Measurements from ENCODE around the gene NBDY.

NBDY gene

GRCh38 chrX:56812515-56813105, 83.6 kb downstream of the NBDY start:
- peaks cover 39% of the 10 kb centered on the region for H3K4me1 ChIP-seq (ENCODE audit: insufficient read depth, low read length)
- H4K20me1 ChIP-seq (ENCODE audit: insufficient read depth, low read length) = no peaks in the 10 kb centered on the region
- ATAC-seq (ENCODE audit: insufficient read depth, low read depth) (peak; percentile 90), DNase-seq (peak; percentile 70)
- H2AFZ ChIP-seq (ENCODE audit: low read depth, low read length) = peak overlapping the region; percentile 62
- TF ChIP-seq EZH2 (IDR thresholded peaks at IDR 0.05; ENCODE audit: borderline replicate concordance, low read depth, low read length, severe bottlenecking) (no peak), CTCF (IDR thresholded peaks at IDR 0.05; ENCODE audit: borderline replicate concordance, extremely low read depth, low read length, poor library complexity, severe bottlenecking) (no peak)
- no peaks in the 10 kb centered on the region for H3K27me3 ChIP-seq (ENCODE audit: insufficient read depth, low read length, poor library complexity)
- H3K4me3 ChIP-seq (ENCODE audit: low read depth in 1 of 2, low read length in 2 of 2) = peak overlapping the region; percentile 29 to 65; a peak in 3 of 4 replicates
- H3K27ac ChIP-seq (ENCODE audit: low read length) = peak overlapping the region; percentile 88
- peaks cover 41% of the 10 kb centered on the region for H3K79me2 ChIP-seq (ENCODE audit: insufficient read depth, low read length)
- H3K9me3 ChIP-seq (ENCODE audit: insufficient read depth, low read length, severe bottlenecking) = no peaks in the 10 kb centered on the region
- peak overlapping the region; percentile 54 for H3K9ac ChIP-seq (ENCODE audit: low read depth, low read length)
- H3K4me2 ChIP-seq (ENCODE audit: insufficient read depth, low read length) = peak overlapping the region; percentile 90
- peaks cover 5% of the 10 kb centered on the region for H3K36me3 ChIP-seq (ENCODE audit: insufficient read depth, low read length)

GRCh38 chrX:56813318-56813837, 84.3 kb downstream of the NBDY start:
- TF ChIP-seq EZH2 (IDR thresholded peaks at IDR 0.05; ENCODE audit: borderline replicate concordance, low read depth, low read length, severe bottlenecking) (no peak), CTCF (IDR thresholded peaks at IDR 0.05; ENCODE audit: borderline replicate concordance, extremely low read depth, low read length, poor library complexity, severe bottlenecking) (no peak)
- no peaks in the 10 kb centered on the region for H3K9me3 ChIP-seq (ENCODE audit: insufficient read depth, low read length, severe bottlenecking)
- H3K27ac ChIP-seq (ENCODE audit: low read length) = peak overlapping the region; percentile 88
- H4K20me1 ChIP-seq (ENCODE audit: insufficient read depth, low read length) = no peaks in the 10 kb centered on the region
- H3K79me2 ChIP-seq (ENCODE audit: insufficient read depth, low read length) = peaks cover 41% of the 10 kb centered on the region
- peaks cover 39% of the 10 kb centered on the region for H3K4me1 ChIP-seq (ENCODE audit: insufficient read depth, low read length)
- H2AFZ ChIP-seq (ENCODE audit: low read depth, low read length) = peak overlapping the region; percentile 66
- H3K4me2 ChIP-seq (ENCODE audit: insufficient read depth, low read length) = peak overlapping the region; percentile 90
- H3K36me3 ChIP-seq (ENCODE audit: insufficient read depth, low read length) = peaks cover 5% of the 10 kb centered on the region
- H3K27me3 ChIP-seq (ENCODE audit: insufficient read depth, low read length, poor library complexity) = no peaks in the 10 kb centered on the region
- peak overlapping the region; percentile 54 for H3K9ac ChIP-seq (ENCODE audit: low read depth, low read length)
- DNase-seq (peak; percentile 48), ATAC-seq (ENCODE audit: insufficient read depth, low read depth) (peak; percentile 60)
- peak overlapping the region in 1 of 2 experiments; percentile 65; a peak in 2 of 4 replicates for H3K4me3 ChIP-seq (ENCODE audit: low read depth in 1 of 2, low read length in 2 of 2)

GRCh38 chrX:56817179-56817578, 88.1 kb downstream of the NBDY start:
- H3K4me3 ChIP-seq (ENCODE audit: low read depth in 1 of 2, low read length in 2 of 2) = no peak overlapping the region
- peaks cover 20% of the 10 kb centered on the region for H3K79me2 ChIP-seq (ENCODE audit: insufficient read depth, low read length)
- no peak overlapping the region for H3K4me2 ChIP-seq (ENCODE audit: insufficient read depth, low read length)
- no peaks in the 10 kb centered on the region for H4K20me1 ChIP-seq (ENCODE audit: insufficient read depth, low read length)
- H3K9ac ChIP-seq (ENCODE audit: low read depth, low read length) = no peak overlapping the region
- TF ChIP-seq EZH2 (IDR thresholded peaks at IDR 0.05; ENCODE audit: borderline replicate concordance, low read depth, low read length, severe bottlenecking) (no peak), CTCF (IDR thresholded peaks at IDR 0.05; ENCODE audit: borderline replicate concordance, extremely low read depth, low read length, poor library complexity, severe bottlenecking) (no peak)
- H3K27ac ChIP-seq (ENCODE audit: low read length) = no peak overlapping the region
- H3K27me3 ChIP-seq (ENCODE audit: insufficient read depth, low read length, poor library complexity) = no peaks in the 10 kb centered on the region
- no peak for ATAC-seq (ENCODE audit: insufficient read depth, low read depth)
- DNase-seq = no peak
- peaks cover 5% of the 10 kb centered on the region for H3K36me3 ChIP-seq (ENCODE audit: insufficient read depth, low read length)
- H3K4me1 ChIP-seq (ENCODE audit: insufficient read depth, low read length) = peaks cover 23% of the 10 kb centered on the region
- no peaks in the 10 kb centered on the region for H3K9me3 ChIP-seq (ENCODE audit: insufficient read depth, low read length, severe bottlenecking)
- H2AFZ ChIP-seq (ENCODE audit: low read depth, low read length) = no peak overlapping the region

Data from DND-41 (cell line).